Measurements from ENCODE around the gene ATP4A. TPM values are rescaled to one million over a fixed set of nuclear protein-coding genes. Genes with fewer than 3 reads are reported as not detected.

ATP4A gene
- total RNA-seq, 1 donor from 2014 or later: not detected

GRCh38 chr19:35528218-35529038, 35.0 kb downstream of the ATP4A start, which contains the start of gene SBSN:
SBSN (minus strand) TSS chr19:35528311; CDS start chr19:35528281, 30 bp downstream.
- DNase-seq (ENCODE audit: low read depth, low spot score): no peak

DNA sequence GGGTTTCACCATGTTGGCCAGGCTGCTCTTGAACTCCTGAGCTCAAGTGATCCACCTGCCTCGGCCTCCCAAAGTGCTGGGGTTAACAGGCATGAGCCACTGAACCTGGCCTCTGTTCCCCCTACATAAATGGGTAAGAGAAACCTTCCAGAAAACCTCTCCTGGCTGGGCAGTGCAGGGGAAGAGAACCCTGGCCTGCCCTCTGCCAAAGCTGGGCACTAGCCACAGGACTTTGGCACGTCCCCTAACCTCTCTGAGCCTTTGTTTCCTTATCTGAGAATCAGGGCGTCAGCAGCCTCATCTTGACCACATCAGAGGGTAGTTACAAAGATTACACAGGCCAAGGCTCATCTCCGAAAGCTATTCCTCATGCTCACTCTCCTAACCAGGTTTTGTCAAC, 37.6 kb downstream of the ATP4A start:
- no peak for DNase-seq (ENCODE audit: low read depth, low spot score)

GRCh38 chr19:35524181-35524837, 39.1 kb downstream of the ATP4A start:
- no peak for DNase-seq (ENCODE audit: low read depth, low spot score)

DNA sequence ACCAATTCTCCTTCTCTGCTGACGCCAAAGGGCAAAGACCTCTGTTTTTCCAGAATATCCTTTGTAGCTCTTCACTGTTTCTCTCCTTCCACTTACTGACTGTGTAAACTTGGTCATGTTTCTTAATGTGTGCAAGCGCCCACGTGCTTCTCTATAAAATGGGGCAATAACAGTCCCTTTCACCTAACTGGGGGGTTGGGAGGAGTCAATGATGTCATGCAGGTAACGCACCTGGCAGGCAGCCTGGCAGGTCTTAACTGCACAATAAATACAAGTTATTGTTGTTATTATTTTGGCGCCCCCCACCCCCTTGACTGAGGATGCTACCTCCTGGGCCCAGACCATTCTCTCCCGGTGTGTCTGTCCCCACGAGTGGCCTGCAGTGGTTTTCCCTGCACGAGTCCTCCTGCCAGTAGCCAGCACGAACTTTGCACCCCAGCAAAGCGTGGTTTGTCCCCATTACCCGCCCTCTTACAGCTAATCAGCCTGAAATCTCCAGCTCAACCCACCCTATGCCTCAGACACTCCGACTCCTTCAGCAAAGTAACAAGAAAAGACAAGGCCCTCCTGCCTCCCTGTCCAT, 40.6 kb downstream of the ATP4A start:
- DNase-seq (ENCODE audit: low read depth, low spot score): no peak

DNA sequence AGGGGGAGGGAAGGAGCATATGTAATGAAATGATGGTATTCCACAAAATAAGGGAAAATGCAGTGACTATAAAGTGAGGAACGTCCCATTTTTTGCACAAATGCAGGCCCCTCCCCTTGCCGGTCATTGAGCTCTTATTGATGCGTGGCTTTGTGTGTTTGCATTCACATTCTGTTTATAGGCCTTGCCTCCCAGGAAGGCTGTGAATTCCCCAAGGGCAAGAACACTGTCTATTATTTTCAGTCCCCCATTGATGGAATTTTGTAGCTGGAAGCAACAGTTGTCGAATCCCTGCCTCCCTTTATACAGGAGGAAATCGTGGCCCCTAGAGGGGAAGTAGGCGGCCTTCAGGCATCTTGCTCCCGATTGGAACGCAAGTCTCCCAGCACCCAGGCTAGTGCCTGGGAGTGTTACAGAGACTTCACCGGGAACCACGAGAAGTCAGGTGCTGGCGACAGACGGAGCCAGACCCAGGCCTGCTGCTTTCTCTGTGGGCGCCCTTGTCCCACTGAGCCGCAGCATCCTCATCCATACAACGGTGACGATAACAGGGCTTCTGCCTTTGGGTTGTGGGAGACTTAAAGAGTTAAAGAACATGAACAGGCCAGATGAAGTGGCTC, 42.2 kb downstream of the ATP4A start:
- DNase-seq (ENCODE audit: low read depth, low spot score): no peak

- no peak for DNase-seq (ENCODE audit: low read depth, low spot score)
Measured at GRCh38 chr19:35519291-35519690, 44.2 kb downstream of the ATP4A start.

DNA sequence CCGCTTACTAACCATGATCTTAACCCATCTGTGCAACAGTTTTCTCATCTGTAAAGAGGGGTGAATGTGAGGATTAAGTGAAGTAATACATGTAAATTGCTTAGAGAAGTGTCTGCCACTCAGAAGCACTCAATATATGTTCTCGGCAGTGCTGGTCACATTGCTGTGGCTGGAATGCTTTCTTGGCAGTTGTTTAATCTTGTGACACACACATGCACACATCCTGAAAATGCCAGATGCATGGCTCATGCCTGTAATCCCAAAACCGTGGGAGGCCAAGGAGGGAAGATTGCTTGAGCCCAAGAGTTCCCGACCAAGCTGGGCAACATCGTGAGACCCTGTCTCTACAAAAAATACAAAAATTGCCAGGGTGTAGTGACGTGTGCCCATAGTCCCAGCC, 45.1 kb downstream of the ATP4A start:
- no peak for DNase-seq (ENCODE audit: low read depth, low spot score)

- no peak for DNase-seq (ENCODE audit: low read depth, low spot score)
Measured at GRCh38 chr19:35517342-35517741, 46.1 kb downstream of the ATP4A start.

GRCh38 chr19:35516310-35516709, 47.1 kb downstream of the ATP4A start:
- no peak for DNase-seq (ENCODE audit: low read depth, low spot score)

- no peak for DNase-seq (ENCODE audit: low read depth, low spot score)
Measured at GRCh38 chr19:35514282-35514809, 49.1 kb downstream of the ATP4A start.

GRCh38 chr19:35513628-35514281, 49.7 kb downstream of the ATP4A start, which contains the start of gene DMKN:
DMKN (minus strand) TSS chr19:35513649; CDS start chr19:35513475, 174 bp downstream.
- DNase-seq (ENCODE audit: low read depth, low spot score): no peak

DNA sequence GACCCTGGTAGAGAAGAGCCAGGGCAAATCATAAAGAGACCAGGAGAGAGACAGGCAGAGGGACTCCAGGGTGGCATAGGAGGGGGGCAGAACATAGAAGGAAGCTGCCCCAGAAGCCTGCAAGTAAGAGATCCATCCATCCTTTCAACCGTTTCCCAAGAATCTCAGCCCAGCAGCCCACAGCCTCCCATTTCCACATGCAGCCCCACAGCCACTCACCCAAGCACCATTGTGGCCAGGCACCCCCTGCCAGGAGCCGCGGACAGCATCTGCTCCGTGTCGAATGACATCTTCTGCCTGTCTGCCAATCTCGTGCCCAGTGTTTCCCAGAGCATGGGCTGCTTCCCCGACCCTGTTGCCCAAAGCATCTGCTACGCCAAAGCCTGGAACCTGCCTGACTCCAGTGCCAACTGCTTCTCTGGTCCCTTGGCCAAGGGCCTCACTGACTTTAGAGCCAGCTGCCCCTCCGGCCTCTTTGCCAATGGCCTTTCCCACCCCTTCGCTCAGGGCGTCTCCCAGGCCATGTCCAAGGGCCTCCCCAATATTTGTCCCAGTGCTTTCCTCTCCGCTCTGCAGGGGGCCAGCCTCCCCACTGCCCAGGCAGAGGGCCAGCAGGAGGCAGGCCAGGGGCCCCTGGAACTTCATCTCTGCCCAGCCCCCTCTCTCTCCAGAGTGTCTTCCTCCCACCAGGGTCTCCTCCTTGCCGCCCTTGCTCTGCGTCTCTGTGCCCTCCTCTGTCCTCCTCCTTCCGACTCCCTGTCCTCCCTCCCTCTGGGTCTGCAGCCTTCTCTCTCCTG, 50.4 kb downstream of the ATP4A start:
- no peak for DNase-seq (ENCODE audit: low read depth, low spot score)

- DNase-seq (ENCODE audit: low read depth, low spot score): no peak
Measured at GRCh38 chr19:35511337-35511736, 52.1 kb downstream of the ATP4A start.

- DNase-seq (ENCODE audit: low read depth, low spot score): no peak
Measured at GRCh38 chr19:35510626-35510964, 52.9 kb downstream of the ATP4A start.

- no peak for DNase-seq (ENCODE audit: low read depth, low spot score)
Measured at GRCh38 chr19:35509861-35510625, 53.4 kb downstream of the ATP4A start.

DNA sequence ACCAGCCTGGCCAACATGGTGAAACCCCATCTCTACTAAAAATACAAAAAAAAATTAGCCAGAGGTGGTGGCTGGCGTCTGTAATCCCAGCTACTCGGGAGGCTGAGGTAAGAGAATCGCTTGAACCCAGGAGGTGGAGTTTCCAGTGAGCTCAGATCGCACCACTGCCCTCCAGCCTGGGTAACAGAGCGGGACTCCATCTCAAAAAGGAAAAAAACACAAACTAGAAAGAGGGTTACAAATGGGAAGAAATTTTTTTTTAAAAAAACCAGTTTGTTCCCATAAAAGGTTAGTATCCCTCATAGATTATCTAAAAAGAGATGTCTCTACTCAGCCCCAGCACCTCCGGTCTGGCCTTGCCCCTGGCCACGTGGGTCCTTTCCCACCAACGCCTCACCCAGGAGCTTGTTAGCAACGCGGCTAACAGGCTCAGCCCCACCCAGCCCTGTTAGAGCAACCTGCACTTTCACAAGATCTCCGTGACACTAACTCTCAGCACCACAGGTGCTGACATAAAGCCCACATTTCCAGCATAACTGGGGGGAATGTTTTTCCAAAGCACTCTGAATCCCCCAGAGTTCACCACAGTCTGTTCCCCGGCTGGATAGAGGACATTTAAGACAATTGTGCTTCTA, 54.3 kb downstream of the ATP4A start:
- DNase-seq (ENCODE audit: low read depth, low spot score): no peak

GRCh38 chr19:35508129-35508528, 55.3 kb downstream of the ATP4A start:
- no peak for DNase-seq (ENCODE audit: low read depth, low spot score)

DNA sequence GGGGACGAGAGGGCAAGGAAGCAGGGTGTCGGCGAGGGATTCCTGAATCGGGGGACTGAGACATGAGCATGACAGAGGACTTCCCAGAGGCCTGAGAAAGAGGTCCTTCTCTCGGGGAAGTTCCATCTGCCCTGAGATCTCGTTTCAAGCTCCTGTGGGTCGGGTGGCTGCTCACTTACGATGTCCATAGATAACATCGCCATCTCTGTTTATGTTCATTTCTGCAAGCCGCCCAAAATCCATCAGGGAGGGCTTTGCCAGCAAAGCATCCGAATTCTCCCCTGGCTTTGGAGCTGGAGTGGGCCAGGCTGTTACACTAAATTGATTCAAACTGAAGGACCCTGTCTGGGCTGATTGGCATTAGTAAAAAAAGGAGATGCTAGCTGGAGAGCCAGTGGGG, 55.9 kb downstream of the ATP4A start:
- DNase-seq (ENCODE audit: low read depth, low spot score): no peak

GRCh38 chr19:35506011-35506410, 57.4 kb downstream of the ATP4A start:
- DNase-seq (ENCODE audit: low read depth, low spot score): no peak

All from pulmonary artery endothelial cell (primary cell).